ENCODE results near the gene ZNF236. TPM values are rescaled to one million over a fixed set of nuclear protein-coding genes. Genes with fewer than 3 reads are reported as not detected.

ZNF236 gene
- polyA plus RNA-seq, 2 of the 4 experiments (the other 2 are of a cell fraction), result 2.6 to 7.8 TPM

- TF ChIP-seq REST (IDR thresholded peaks at IDR 0.05), result no peak
These were observed 38.4 kb upstream of the ZNF236 start (continued) for GRCh38 chr18:76783786-76784484.

- no peaks in the 10 kb centered on the region; the same call in 2 of the 3 replicates for H3K9me3 ChIP-seq
- 49% methylated on average over 6 of the region's 6 CpGs for WGBS (ENCODE audit: missing lambda C conversion rate)
- no peak overlapping the region for H3K27ac ChIP-seq
- no peak overlapping the region for H3K4me2 ChIP-seq
- ChIA-PET POLR2A (no interaction called here), CTCF (no interaction called here)
- DNase-seq (ENCODE audit: low read depth in 1 of 2, low spot score in 1 of 2) (no peak), ATAC-seq (no peak), FAIRE-seq (no peak)
- TF ChIP-seq EP300 (IDR thresholded peaks at IDR 0.05) (no peak), JUNB (IDR thresholded peaks at IDR 0.05) (no peak), HOXB13 (CRISPR knock-in tag; IDR thresholded peaks at IDR 0.05; ENCODE audit: low read depth) (no peak), GATA3 (IDR thresholded peaks at IDR 0.05; ENCODE audit: borderline replicate concordance) (no peak), FOSL2 (IDR thresholded peaks at IDR 0.05) (no peak), FOSL2 (CRISPR knock-in tag; IDR thresholded peaks at IDR 0.05) (no peak), KDM5A (IDR thresholded peaks at IDR 0.05) (no peak), PBX3 (IDR thresholded peaks at IDR 0.05) (no peak), SMC3 (IDR thresholded peaks at IDR 0.05) (no peak), PHF8 (IDR thresholded peaks at IDR 0.05; ENCODE audit: borderline replicate concordance, low read depth) (no peak), RFX5 (IDR thresholded peaks at IDR 0.05) (no peak), HEYL (CRISPR knock-in tag; IDR thresholded peaks at IDR 0.05) (no peak), FOXS1 (CRISPR knock-in tag; IDR thresholded peaks at IDR 0.05) (no peak), CHD2 (IDR thresholded peaks at IDR 0.05; ENCODE audit: low read length, partially characterized antibody) (no peak), HDAC2 (IDR thresholded peaks at IDR 0.05) (no peak)
- no peak overlapping the region for H3K4me3 ChIP-seq
- H3K4me1 ChIP-seq, result no peaks in the 10 kb centered on the region
These were observed 36.5 kb upstream of the ZNF236 start for GRCh38 chr18:76785872-76786271.

- FAIRE-seq, result no peak
- ATAC-seq, result no peak
- no peaks in the 10 kb centered on the region for H3K4me1 ChIP-seq
- WGBS (ENCODE audit: missing lambda C conversion rate), result 52% methylated on average over 8 of the region's 36 CpGs
- DNase-seq (ENCODE audit: low read depth in 1 of 2, low spot score in 1 of 2), result no peak
- H3K4me2 ChIP-seq, result no peak overlapping the region
- H3K4me3 ChIP-seq, result no peak overlapping the region
- POLR2A ChIA-PET, result no interaction called here
- H3K27ac ChIP-seq, result no peak overlapping the region
- CTCF ChIA-PET, result interaction anchor here (1.1 to 6.5 kb wide), 3 partner anchors 11 to 15 kb away, joined by 3 to 45 read pairs (median 6); no protein-coding TSS in a partner anchor
- TF ChIP-seq NFE2L2 (conservative IDR thresholded peaks at IDR 0.05; ENCODE audit: low read length) (no peak), ZNF302 (CRISPR knock-in tag; IDR thresholded peaks at IDR 0.05) (no peak), POLR2AphosphoS2 (conservative IDR thresholded peaks at IDR 0.05; ENCODE audit: low read length) (no peak), POLR2A (IDR thresholded peaks at IDR 0.05; ENCODE audit: low read length) (no peak), RFX5 (IDR thresholded peaks at IDR 0.05) (no peak), SREBF2 (IDR thresholded peaks at IDR 0.05) (no peak), KDM1A (IDR thresholded peaks at IDR 0.05; ENCODE audit: low read depth) (no peak), ESRRA (IDR thresholded peaks at IDR 0.05; ENCODE audit: borderline replicate concordance, low read length) (no peak), HOXB5 (CRISPR knock-in tag; IDR thresholded peaks at IDR 0.05) (no peak), ATOH8 (CRISPR knock-in tag; IDR thresholded peaks at IDR 0.05; ENCODE audit: low read depth) (no peak), PHF8 (IDR thresholded peaks at IDR 0.05; ENCODE audit: borderline replicate concordance, low read depth) (no peak), ZSCAN20 (CRISPR knock-in tag; IDR thresholded peaks at IDR 0.05) (no peak), JUN (IDR thresholded peaks at IDR 0.05) (no peak)
- H3K9me3 ChIP-seq, result no peaks in the 10 kb centered on the region; the same call in 2 of the 3 replicates
These were observed 33.6 kb upstream of the ZNF236 start for GRCh38 chr18:76788571-76789317.

All from A549 (cell line).